PC-9 (cell line): ENCODE results near the gene LURAP1L. TPM values are rescaled to one million over a fixed set of nuclear protein-coding genes. Genes with fewer than 3 reads are reported as not detected.

ENCODE experiments used
- BruUV-seq: library from RNA; stranded (reverse); fragments of 400-500 nt; replicated peaks from 2 replicates; lab custom pipeline; 2021; lab: Mats Ljungman, UMichigan
- CTCF ChIA-PET: fragments of 300-600 bp; sonication (Branson Sonifier 250); formaldehyde crosslinking; loops from one replicate; lab custom pipeline; 2022; ENCODE audit warnings: antibody characterized with exemption; lab: Charles Lee
- POLR2A ChIA-PET: fragments of 300-600 bp; sonication (Branson Sonifier 250); formaldehyde crosslinking; loops from one replicate; lab custom pipeline; 2022; ENCODE audit warnings: antibody characterized with exemption; ENCODE audit not compliant: unreplicated experiment; lab: Charles Lee
- DNase-seq, 2 experiments: peaks; one replicate each; pipeline versions ENCODE4 v3.0.0 to v3.0.0-alpha.2; 2015 to 2022; ENCODE audit warnings: mixed read lengths in 1 of 2
- H2AFZ ChIP-seq: fragments of 200-600 bp; sonication (generic); 2 replicates; pipeline ENCODE4 v1.8.1; 2017; ENCODE audit warnings: antibody characterized with exemption
- H3F3A ChIP-seq: fragments of 200-600 bp; sonication (generic); 2 replicates; pipeline ENCODE4 v1.8.1; 2017; ENCODE audit warnings: antibody characterized with exemption, mild to moderate bottlenecking, low read depth; ENCODE audit not compliant: insufficient read depth
- H3K27ac ChIP-seq: fragments of 200-600 bp; sonication (generic); 2 replicates; pipeline ENCODE4 v1.6.1; 2016; ENCODE audit warnings: mixed run types
- H3K27me3 ChIP-seq: fragments of 200-600 bp; sonication (generic); 2 replicates; pipeline ENCODE4 v1.6.1; 2016; ENCODE audit warnings: low read depth, mixed run types; ENCODE audit not compliant: insufficient read depth
- H3K36me3 ChIP-seq: fragments of 200-600 bp; sonication (generic); 2 replicates; pipeline ENCODE4 v1.6.1; 2016; ENCODE audit warnings: low read depth, mixed run types
- H3K4me1 ChIP-seq: fragments of 200-600 bp; sonication (generic); replicated peaks from 2 replicates; pipeline ENCODE4 v1.6.1; 2016; ENCODE audit warnings: mixed run types; ENCODE audit not compliant: insufficient read depth
- H3K4me2 ChIP-seq: fragments of 200-600 bp; sonication (generic); 2 replicates; pipeline ENCODE4 v1.6.1; 2017; ENCODE audit warnings: mixed run types
- H3K4me3 ChIP-seq: fragments of 200-600 bp; sonication (generic); 2 replicates; pipeline ENCODE4 v1.6.1; 2016; ENCODE audit warnings: mixed run types
- H3K79me2 ChIP-seq: fragments of 200-600 bp; sonication (generic); 2 replicates; pipeline ENCODE4 v1.6.1; 2017; ENCODE audit warnings: low read depth, mixed run types
- H3K9me2 ChIP-seq: fragments of 200-600 bp; sonication (generic); 2 replicates; pipeline ENCODE4 v1.8.1; 2017; ENCODE audit warnings: mild to moderate bottlenecking; ENCODE audit not compliant: insufficient read depth
- H3K9me3 ChIP-seq: fragments of 200-600 bp; sonication (generic); 2 replicates; pipeline ENCODE4 v1.8.1; 2016; ENCODE audit warnings: low read depth; ENCODE audit not compliant: insufficient read depth
- H4K20me1 ChIP-seq: fragments of 200-600 bp; sonication (generic); 2 replicates; pipeline ENCODE4 v1.8.1; 2017; ENCODE audit not compliant: insufficient read depth
- EZH2 ChIP-seq: fragments of 200-600 bp; sonication (generic); IDR thresholded peaks from 2 replicates; pipeline ENCODE4 v1.8.0; 2017; ENCODE audit warnings: antibody characterized with exemption, low read depth
- intact Hi-C: fragments of 100-400 bp; cut with micrococcal nuclease; formaldehyde crosslinking; loops from one replicate; pipeline ENCODE4 v1.10.0; 2022; ENCODE audit not compliant: unreplicated experiment
- total RNA-seq: library from RNA; stranded (reverse); gene quantifications from 2 replicates; pipeline ENCODE4 v1.2.3, GENCODE V29; 2021
- TF ChIP-seq, protein P1 (sequence below): fragments of 200-600 bp; sonication (generic); conservative IDR thresholded peaks from 2 replicates; pipeline ENCODE4 v1.6.1; 2017; ENCODE audit warnings: mixed run types, antibody characterized with exemption, mild to moderate bottlenecking, moderate library complexity

The LURAP1L gene
- total RNA-seq, 1 experiment from 2014 or later, result 4.1 TPM

DNA sequence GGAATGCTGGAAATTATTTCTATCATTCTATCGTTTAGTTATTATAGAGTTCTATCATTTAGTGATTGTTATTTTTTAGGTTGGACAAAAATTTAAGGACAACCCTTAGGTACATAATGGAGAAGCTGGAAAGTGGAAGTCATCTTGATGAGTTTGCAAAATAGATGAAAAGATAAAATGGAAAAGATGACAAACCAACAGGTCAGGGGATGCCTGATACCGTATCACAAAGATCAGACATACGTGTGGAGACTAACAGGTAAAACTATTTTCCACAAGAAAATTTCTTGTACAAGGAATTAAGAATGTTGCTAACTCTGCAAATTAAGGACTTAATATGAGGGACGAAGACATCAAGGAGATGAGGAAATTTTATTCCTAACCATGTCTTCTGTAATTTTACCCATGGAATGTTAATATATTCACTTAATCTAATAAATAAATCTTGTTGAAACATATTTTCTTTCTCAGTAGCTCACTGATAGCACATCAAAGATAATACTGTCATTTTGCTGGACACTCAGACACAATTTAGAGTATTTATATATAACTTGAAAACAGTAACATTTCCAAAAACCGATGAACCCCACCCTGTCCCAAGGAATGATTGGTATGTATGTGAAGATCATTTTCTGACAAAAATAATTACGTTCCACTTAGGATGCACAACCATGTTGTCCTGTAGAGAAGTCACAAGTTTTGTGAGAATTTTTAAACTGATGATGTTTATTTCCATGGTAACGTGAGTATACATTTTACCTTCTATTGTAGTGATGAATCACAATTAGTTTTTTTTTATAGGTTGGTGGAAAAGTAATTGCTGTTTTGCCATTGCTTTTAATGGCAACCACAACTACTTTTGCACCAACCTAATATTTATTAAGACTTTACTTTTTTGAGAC is 2.6 kb downstream of the LURAP1L start:
- DNase-seq, result no peak

DNA sequence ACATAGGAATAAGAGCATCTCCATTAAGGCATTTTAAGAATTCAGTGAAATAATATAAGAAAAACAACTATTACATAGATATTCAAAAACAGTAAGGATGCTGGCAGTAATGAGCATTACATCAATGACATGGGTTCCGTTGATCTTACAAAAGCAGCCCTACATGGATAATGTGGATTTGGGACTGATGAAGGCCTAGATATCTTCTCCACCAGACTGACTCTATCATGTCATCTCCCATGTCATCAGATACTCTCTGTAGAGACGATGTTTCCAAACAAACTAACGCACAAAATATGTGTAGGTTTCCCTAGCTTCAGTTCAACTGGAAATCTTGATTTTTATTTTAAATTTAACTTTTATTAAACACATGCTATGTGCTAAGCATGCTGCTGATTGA is 3.6 kb downstream of the LURAP1L start:
- Histone ChIP-seq H2AFZ (no peak overlapping the region), H3K4me2 (peak overlapping the region; percentile 79; the same call in 1 of the 2 replicates), H3K4me3 (no peak overlapping the region), H3K79me2 (peaks cover 28% of the 10 kb centered on the region; the same call in 1 of the 2 replicates), H3K4me1 (peaks cover 13% of the 10 kb centered on the region), H3F3A (peaks cover under 1% of the 10 kb centered on the region; the same call in 1 of the 2 replicates), H3K9me3 (0 out of 2 replicates have a peak, but pooled peaks cover 3% of the 10 kb centered on the region), H4K20me1 (no peaks in the 10 kb centered on the region), H3K9me2 (no peaks in the 10 kb centered on the region), H3K27me3 (no peaks in the 10 kb centered on the region), H3K36me3 (no peaks in the 10 kb centered on the region), H3K27ac (no peak overlapping the region)
- no peak for TF ChIP-seq EZH2
- TF ChIP-seq, protein P1, sequence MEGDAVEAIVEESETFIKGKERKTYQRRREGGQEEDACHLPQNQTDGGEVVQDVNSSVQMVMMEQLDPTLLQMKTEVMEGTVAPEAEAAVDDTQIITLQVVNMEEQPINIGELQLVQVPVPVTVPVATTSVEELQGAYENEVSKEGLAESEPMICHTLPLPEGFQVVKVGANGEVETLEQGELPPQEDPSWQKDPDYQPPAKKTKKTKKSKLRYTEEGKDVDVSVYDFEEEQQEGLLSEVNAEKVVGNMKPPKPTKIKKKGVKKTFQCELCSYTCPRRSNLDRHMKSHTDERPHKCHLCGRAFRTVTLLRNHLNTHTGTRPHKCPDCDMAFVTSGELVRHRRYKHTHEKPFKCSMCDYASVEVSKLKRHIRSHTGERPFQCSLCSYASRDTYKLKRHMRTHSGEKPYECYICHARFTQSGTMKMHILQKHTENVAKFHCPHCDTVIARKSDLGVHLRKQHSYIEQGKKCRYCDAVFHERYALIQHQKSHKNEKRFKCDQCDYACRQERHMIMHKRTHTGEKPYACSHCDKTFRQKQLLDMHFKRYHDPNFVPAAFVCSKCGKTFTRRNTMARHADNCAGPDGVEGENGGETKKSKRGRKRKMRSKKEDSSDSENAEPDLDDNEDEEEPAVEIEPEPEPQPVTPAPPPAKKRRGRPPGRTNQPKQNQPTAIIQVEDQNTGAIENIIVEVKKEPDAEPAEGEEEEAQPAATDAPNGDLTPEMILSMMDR, result no peak
- no peak for DNase-seq
- ChIA-PET CTCF (no interaction called here), POLR2A (no interaction called here)
- BruUV-seq, result no TSS peak
- intact Hi-C loops, result no loop called here

More for the DNA sequence above, 2.6 kb downstream of the LURAP1L start:
- H3K27me3 ChIP-seq, result no peaks in the 10 kb centered on the region
- H3K36me3 ChIP-seq, result no peaks in the 10 kb centered on the region
- no peak for TF ChIP-seq EZH2
- TF ChIP-seq, protein P1, result no peak
- no TSS peak for BruUV-seq
- POLR2A ChIA-PET, result interaction anchor here (0.7 kb wide), 1 partner anchor 40 kb away, joined by 4 read pairs; no protein-coding TSS in a partner anchor
- H2AFZ ChIP-seq, result no peak overlapping the region
- peaks cover 14% of the 10 kb centered on the region for H3K4me1 ChIP-seq
- H3F3A ChIP-seq, result no peaks in the 10 kb centered on the region
- H3K9me2 ChIP-seq, result no peaks in the 10 kb centered on the region
- H3K9me3 ChIP-seq, result no peaks in the 10 kb centered on the region
- H3K27ac ChIP-seq, result peak overlapping the region; percentile 78
- intact Hi-C loops, result no loop called here
- no peaks in the 10 kb centered on the region for H4K20me1 ChIP-seq
- peaks cover 20% of the 10 kb centered on the region; the same call in 1 of the 2 replicates for H3K79me2 ChIP-seq
- CTCF ChIA-PET, result interaction anchor here (0.8 to 1.3 kb wide), 3 partner anchors 8 to 107 kb away, joined by 3 to 6 read pairs (median 3); no protein-coding TSS in a partner anchor
- peak overlapping the region; percentile 79 for H3K4me2 ChIP-seq
- H3K4me3 ChIP-seq, result peak overlapping the region; percentile 90

DNA sequence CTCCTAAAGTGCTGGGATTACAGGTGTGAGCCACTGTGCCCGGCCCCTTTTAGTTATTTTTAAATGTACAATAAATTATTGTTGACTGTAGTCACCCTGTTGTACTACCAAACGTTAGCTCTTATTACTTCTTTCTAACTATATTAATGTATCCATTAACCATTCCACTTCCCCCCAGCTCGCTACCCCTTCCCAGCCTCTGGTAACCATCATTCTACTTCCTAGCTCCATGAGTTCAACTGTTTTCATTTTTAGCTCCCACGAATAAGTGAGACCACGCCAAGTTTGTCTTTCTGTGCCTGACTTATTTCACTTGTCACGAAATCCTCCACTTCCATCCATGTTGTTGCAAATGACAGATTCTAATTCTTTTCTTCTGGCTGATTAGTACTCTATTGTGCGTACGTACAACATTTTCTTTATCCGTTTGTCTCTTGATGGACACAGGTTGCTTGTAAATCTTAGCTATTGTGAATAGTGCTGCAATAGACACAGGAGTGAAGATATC is 6.5 kb downstream of the LURAP1L start:
- ChIA-PET POLR2A (no interaction called here), CTCF (no interaction called here)
- Histone ChIP-seq H3K27me3 (no peaks in the 10 kb centered on the region), H4K20me1 (no peaks in the 10 kb centered on the region), H3K36me3 (no peaks in the 10 kb centered on the region), H3K4me2 (no peak overlapping the region), H3K4me1 (peaks cover 39% of the 10 kb centered on the region), H3K79me2 (peaks cover 24% of the 10 kb centered on the region; the same call in 1 of the 2 replicates), H2AFZ (no peak overlapping the region), H3K9me2 (no peaks in the 10 kb centered on the region), H3K9me3 (0 out of 2 replicates have a peak, but pooled peaks cover 3% of the 10 kb centered on the region), H3F3A (peaks cover 25% of the 10 kb centered on the region), H3K4me3 (no peak overlapping the region), H3K27ac (no peak overlapping the region)
- BruUV-seq, result no TSS peak
- intact Hi-C loops, result no loop called here
- TF ChIP-seq, protein P1, result no peak
- TF ChIP-seq EZH2, result no peak
- DNase-seq, result no peak
